K562 (cell line): ENCODE data around the gene MATR3. TPM values are rescaled to one million over a fixed set of nuclear protein-coding genes. Genes with fewer than 3 reads are reported as not detected.

Source experiments
- DMBX1 ChIP-seq: fragments of 250-450 bp; sonication (Bioruptor Pico); IDR thresholded peaks from 2 replicates; pipeline ENCODE4 v1.8.0; 2022; ENCODE audit warnings: inconsistent platforms, mild to moderate bottlenecking, moderate library complexity, borderline replicate concordance
- ELF4 ChIP-seq: fragments of 450-650 bp; formaldehyde crosslinking; IDR thresholded peaks from 2 replicates; pipeline ENCODE4 v1.4.0; 2022; ENCODE audit warnings: missing genetic modification characterization
- FOSL1 ChIP-seq: fragments of 200-800 bp; sonication (Bioruptor generic); conservative IDR thresholded peaks from 2 replicates; pipeline ENCODE4 v1.6.1; 2016; ENCODE audit warnings: missing genetic modification characterization, missing compliant biosample characterization
- GTF2B ChIP-seq: IDR thresholded peaks from 2 replicates; pipeline ENCODE4 v1.6.1; 2011; ENCODE audit not compliant: insufficient read length; ENCODE audit errors: extremely low read depth
- MYC ChIP-seq, 2 experiments: fragments of 250-450 bp in 1 of 2; sonication (Bioruptor Pico) in 1 of 2; IDR thresholded peaks; 2 replicates each; pipeline versions ENCODE4 v1.5.1 to v1.6.1; 2012 to 2021; ENCODE audit warnings: low read depth in 2 of 2, borderline replicate concordance in 1 of 2, improper control_type of control experiment in 1 of 2, low read length in 1 of 2, mild to moderate bottlenecking in 1 of 2, moderate library complexity in 1 of 2
- MYNN ChIP-seq, 2 experiments: sonication (generic); formaldehyde crosslinking in 1 of 2; IDR thresholded peaks; 2 replicates each; pipeline versions ENCODE4 v1.5.0 to v1.6.1; 2016 to 2020; ENCODE audit warnings: antibody characterized with exemption in 1 of 2, missing genetic modification reagents in 1 of 2
- RBFOX2 ChIP-seq: fragments of 200-400 bp; formaldehyde crosslinking; IDR thresholded peaks from 2 replicates; pipeline ENCODE4 v1.6.1; 2017; ENCODE audit warnings: low read depth, mild to moderate bottlenecking, low read length, moderate library complexity
- RCOR1 ChIP-seq, 2 experiments: IDR thresholded peaks; 2 replicates each; pipeline ENCODE4 v1.6.1; 2012; ENCODE audit warnings: low read depth in 2 of 2, low read length in 2 of 2, borderline replicate concordance in 1 of 2, improper control_type of control experiment in 1 of 2
- RHOXF2B ChIP-seq: fragments of 250-450 bp; sonication (Bioruptor Pico); conservative IDR thresholded peaks from 2 replicates; pipeline ENCODE4 v1.5.1; 2021
- SMARCA5 ChIP-seq: fragments of 450-650 bp; IDR thresholded peaks from 2 replicates; pipeline ENCODE4 v1.6.1; 2016
- TCF7 ChIP-seq: sonication (generic); IDR thresholded peaks from 2 replicates; pipeline ENCODE4 v1.6.1; 2016; ENCODE audit warnings: antibody characterized with exemption, borderline replicate concordance
- ZBTB7A ChIP-seq: IDR thresholded peaks from 2 replicates; pipeline ENCODE4 v1.6.1; 2011; ENCODE audit warnings: low read depth, mild to moderate bottlenecking, low read length, moderate library complexity, borderline replicate concordance; ENCODE audit not compliant: control insufficient read depth
- ZKSCAN3 ChIP-seq: fragments of 250-450 bp; sonication (Bioruptor Pico); IDR thresholded peaks from 2 replicates; pipeline ENCODE4 v1.4.0; 2020
- ZNF699 ChIP-seq: fragments of 250-450 bp; sonication (Bioruptor Pico); IDR thresholded peaks from 2 replicates; pipeline ENCODE4 v1.8.0; 2021; ENCODE audit warnings: mild to moderate bottlenecking, moderate library complexity; ENCODE audit not compliant: insufficient replicate concordance
- polyA plus RNA-seq, 8 experiments: library from polyadenylated mRNA; depleted of rRNA in 4 of 8; stranded (reverse) in 5 of 8; unstranded in 3 of 8; fragments of >200 nt; fragmentation: Nextera tagmentation in 2 of 8; fragmentation: Illumina TruSeq in 1 of 8; extraction: Ambion mirVana in 2 of 8; extraction: Trizol in 1 of 8; gene quantifications; 2 replicates each; pipeline versions ENCODE4 v1.2.1 to v1.2.3, GENCODE V29; 2011 to 2014; ENCODE audit warnings: inconsistent platforms in 1 of 8, missing spikeins in 1 of 8
- total RNA-seq, 7 experiments: library from RNA; depleted of rRNA in 6 of 7; stranded (reverse); fragments of >200 nt in 6 of 7; fragmentation: Illumina TruSeq in 2 of 7; extraction: Trizol in 2 of 7; gene quantifications; 2 replicates each; pipeline versions ENCODE4 v1.2.1 to v1.2.3, GENCODE V29; 2011 to 2021; ENCODE audit warnings: low replicate concordance in 1 of 7
- TF ChIP-seq, protein P1 (sequence below), 2 experiments: fragments of 450-650 bp in 1 of 2; sonication (generic) in 1 of 2; formaldehyde crosslinking in 1 of 2; IDR thresholded peaks in 1 of 2; conservative IDR thresholded peaks in 1 of 2; 2 replicates each; pipeline versions ENCODE4 v1.6.1 to v1.8.1; 2016 to 2023; ENCODE audit warnings: mild to moderate bottlenecking in 2 of 2, moderate library complexity in 2 of 2, inconsistent platforms in 1 of 2, missing genetic modification reagents in 1 of 2
- TF ChIP-seq, protein P2 (sequence below): fragments of 250-450 bp; sonication (Bioruptor Pico); IDR thresholded peaks from 2 replicates; pipeline ENCODE4 v1.4.0; 2020
- TF ChIP-seq, protein P3 (sequence below): fragments of 250-450 bp; sonication (Bioruptor Pico); IDR thresholded peaks from 2 replicates; pipeline ENCODE4 v1.5.0; 2022; ENCODE audit warnings: mild to moderate bottlenecking
- TF ChIP-seq, protein P4 (sequence below): fragments of 450-650 bp; IDR thresholded peaks from 2 replicates; pipeline ENCODE4 v1.7.1; 2018; ENCODE audit warnings: mild to moderate bottlenecking, low read depth; ENCODE audit not compliant: partially characterized antibody

Gene MATR3
- total and polyA plus RNA-seq, 9 of the 15 experiments (the other 6 are each of a cell fraction or from before 2014, with no cell fraction given) = 150 to 425 (median 263) TPM

GRCh38 chr5:139341689-139342422 is 48.3 kb downstream of the MATR3 start, which contains the start of gene PAIP2 (continued):
- TF ChIP-seq, protein P1, sequence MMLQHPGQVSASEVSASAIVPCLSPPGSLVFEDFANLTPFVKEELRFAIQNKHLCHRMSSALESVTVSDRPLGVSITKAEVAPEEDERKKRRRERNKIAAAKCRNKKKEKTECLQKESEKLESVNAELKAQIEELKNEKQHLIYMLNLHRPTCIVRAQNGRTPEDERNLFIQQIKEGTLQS (IDR thresholded peaks at IDR 0.05) = peak; percentile 44; the same call in 1 of the 2 replicates
- TF ChIP-seq, protein P1 (CRISPR knock-in tag; conservative IDR thresholded peaks at IDR 0.05) = no peak
- TF ChIP-seq RBFOX2 = peak; percentile 99
- TF ChIP-seq, protein P2, sequence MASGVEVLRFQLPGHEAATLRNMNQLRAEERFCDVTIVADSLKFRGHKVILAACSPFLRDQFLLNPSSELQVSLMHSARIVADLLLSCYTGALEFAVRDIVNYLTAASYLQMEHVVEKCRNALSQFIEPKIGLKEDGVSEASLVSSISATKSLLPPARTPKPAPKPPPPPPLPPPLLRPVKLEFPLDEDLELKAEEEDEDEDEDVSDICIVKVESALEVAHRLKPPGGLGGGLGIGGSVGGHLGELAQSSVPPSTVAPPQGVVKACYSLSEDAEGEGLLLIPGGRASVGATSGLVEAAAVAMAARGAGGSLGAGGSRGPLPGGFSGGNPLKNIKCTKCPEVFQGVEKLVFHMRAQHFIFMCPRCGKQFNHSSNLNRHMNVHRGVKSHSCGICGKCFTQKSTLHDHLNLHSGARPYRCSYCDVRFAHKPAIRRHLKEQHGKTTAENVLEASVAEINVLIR = peak; percentile 75
- peak; percentile 82 for TF ChIP-seq ELF4 (CRISPR knock-in tag)
- TF ChIP-seq DMBX1 (CRISPR knock-in tag) = no peak
- TF ChIP-seq SMARCA5 = 0 out of 2 replicates have a peak, but pooled peaks have one; percentile 37
- TF ChIP-seq, protein P3, sequence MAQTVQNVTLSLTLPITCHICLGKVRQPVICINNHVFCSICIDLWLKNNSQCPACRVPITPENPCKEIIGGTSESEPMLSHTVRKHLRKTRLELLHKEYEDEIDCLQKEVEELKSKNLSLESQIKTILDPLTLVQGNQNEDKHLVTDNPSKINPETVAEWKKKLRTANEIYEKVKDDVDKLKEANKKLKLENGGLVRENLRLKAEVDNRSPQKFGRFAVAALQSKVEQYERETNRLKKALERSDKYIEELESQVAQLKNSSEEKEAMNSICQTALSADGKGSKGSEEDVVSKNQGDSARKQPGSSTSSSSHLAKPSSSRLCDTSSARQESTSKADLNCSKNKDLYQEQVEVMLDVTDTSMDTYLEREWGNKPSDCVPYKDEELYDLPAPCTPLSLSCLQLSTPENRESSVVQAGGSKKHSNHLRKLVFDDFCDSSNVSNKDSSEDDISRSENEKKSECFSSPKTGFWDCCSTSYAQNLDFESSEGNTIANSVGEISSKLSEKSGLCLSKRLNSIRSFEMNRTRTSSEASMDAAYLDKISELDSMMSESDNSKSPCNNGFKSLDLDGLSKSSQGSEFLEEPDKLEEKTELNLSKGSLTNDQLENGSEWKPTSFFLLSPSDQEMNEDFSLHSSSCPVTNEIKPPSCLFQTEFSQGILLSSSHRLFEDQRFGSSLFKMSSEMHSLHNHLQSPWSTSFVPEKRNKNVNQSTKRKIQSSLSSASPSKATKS (CRISPR knock-in tag) = no peak
- TF ChIP-seq, protein P4, sequence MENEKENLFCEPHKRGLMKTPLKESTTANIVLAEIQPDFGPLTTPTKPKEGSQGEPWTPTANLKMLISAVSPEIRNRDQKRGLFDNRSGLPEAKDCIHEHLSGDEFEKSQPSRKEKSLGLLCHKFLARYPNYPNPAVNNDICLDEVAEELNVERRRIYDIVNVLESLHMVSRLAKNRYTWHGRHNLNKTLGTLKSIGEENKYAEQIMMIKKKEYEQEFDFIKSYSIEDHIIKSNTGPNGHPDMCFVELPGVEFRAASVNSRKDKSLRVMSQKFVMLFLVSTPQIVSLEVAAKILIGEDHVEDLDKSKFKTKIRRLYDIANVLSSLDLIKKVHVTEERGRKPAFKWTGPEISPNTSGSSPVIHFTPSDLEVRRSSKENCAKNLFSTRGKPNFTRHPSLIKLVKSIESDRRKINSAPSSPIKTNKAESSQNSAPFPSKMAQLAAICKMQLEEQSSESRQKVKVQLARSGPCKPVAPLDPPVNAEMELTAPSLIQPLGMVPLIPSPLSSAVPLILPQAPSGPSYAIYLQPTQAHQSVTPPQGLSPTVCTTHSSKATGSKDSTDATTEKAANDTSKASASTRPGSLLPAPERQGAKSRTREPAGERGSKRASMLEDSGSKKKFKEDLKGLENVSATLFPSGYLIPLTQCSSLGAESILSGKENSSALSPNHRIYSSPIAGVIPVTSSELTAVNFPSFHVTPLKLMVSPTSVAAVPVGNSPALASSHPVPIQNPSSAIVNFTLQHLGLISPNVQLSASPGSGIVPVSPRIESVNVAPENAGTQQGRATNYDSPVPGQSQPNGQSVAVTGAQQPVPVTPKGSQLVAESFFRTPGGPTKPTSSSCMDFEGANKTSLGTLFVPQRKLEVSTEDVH = peak; percentile 92
- no peak for TF ChIP-seq FOSL1 (tag)
- TF ChIP-seq MYNN (IDR thresholded peaks at IDR 0.05) = peak; percentile 62; the same call in 1 of the 2 replicates
- no peak for TF ChIP-seq MYNN (CRISPR knock-in tag; IDR thresholded peaks at IDR 0.05)
- peak; percentile 90 for TF ChIP-seq MYC (IDR thresholded peaks at IDR 0.05; ENCODE audit: low read depth, low read length)
- 0 out of 2 replicates have a peak, but pooled peaks have one; percentile 39 for TF ChIP-seq MYC (CRISPR knock-in tag; IDR thresholded peaks at IDR 0.05; ENCODE audit: borderline replicate concordance, low read depth)
- TF ChIP-seq TCF7 = no peak
- TF ChIP-seq ZNF699 = no peak
- no peak for TF ChIP-seq RHOXF2B
- TF ChIP-seq ZBTB7A = peak; percentile 92
- TF ChIP-seq ZKSCAN3 (CRISPR knock-in tag) = no peak
- peak in 1 of 2 experiments; percentile 80; a peak in 2 of 4 replicates for TF ChIP-seq RCOR1 (IDR thresholded peaks at IDR 0.05; ENCODE audit: borderline replicate concordance in 1 of 2, low read depth in 2 of 2, low read length in 2 of 2)
- TF ChIP-seq GTF2B = no peak
